Mesenchymal stem cell (in vitro differentiated cells and primary cell): ENCODE results near the gene LGALSL.

Experiments
- DNase-seq: peaks from one replicate; pipeline ENCODE4 v3.0.0-alpha.2; 2013
- H2AFZ ChIP-seq: one replicate; pipeline ENCODE4 v1.6.1; 2013; ENCODE audit warnings: low read depth, mild to moderate bottlenecking, control low read depth, inconsistent platforms, low read length, moderate library complexity
- H2AK5ac ChIP-seq: 2 replicates; pipeline ENCODE4 v1.6.1; 2013; ENCODE audit warnings: low read length, moderate library complexity, mild to moderate bottlenecking, inconsistent platforms; ENCODE audit not compliant: severe bottlenecking
- H2BK120ac ChIP-seq: one replicate; pipeline ENCODE4 v1.6.1; 2013; ENCODE audit warnings: low read depth, mild to moderate bottlenecking, inconsistent platforms, low read length, moderate library complexity
- H2BK12ac ChIP-seq, 2 experiments: one replicate each; pipeline ENCODE4 v1.6.1; 2013; ENCODE audit warnings: inconsistent platforms in 2 of 2, low read length in 2 of 2, mild to moderate bottlenecking in 2 of 2, moderate library complexity in 2 of 2, control low read depth in 1 of 2
- H2BK15ac ChIP-seq: one replicate; pipeline ENCODE4 v1.6.1; 2013; ENCODE audit warnings: mild to moderate bottlenecking, low read depth, inconsistent platforms; ENCODE audit not compliant: poor library complexity, severe bottlenecking
- H2BK5ac ChIP-seq: 2 replicates; pipeline ENCODE4 v1.6.1; 2013; ENCODE audit warnings: low read depth, mild to moderate bottlenecking, low read length, control low read depth, inconsistent platforms; ENCODE audit not compliant: poor library complexity, severe bottlenecking
- H3K14ac ChIP-seq, 2 experiments: one replicate each; pipeline ENCODE4 v1.6.1; 2013; ENCODE audit warnings: inconsistent platforms in 2 of 2, low read length in 2 of 2, control low read depth in 1 of 2, mild to moderate bottlenecking in 1 of 2, moderate library complexity in 1 of 2
- H3K18ac ChIP-seq, 2 experiments: one replicate each; pipeline ENCODE4 v1.6.1; 2013; ENCODE audit warnings: inconsistent platforms in 2 of 2, low read length in 2 of 2, control low read depth in 1 of 2, low read depth in 1 of 2, mild to moderate bottlenecking in 1 of 2
- H3K23ac ChIP-seq, 2 experiments: one replicate each; pipeline ENCODE4 v1.6.1; 2013; ENCODE audit warnings: inconsistent platforms in 2 of 2, low read length in 2 of 2, mild to moderate bottlenecking in 2 of 2, moderate library complexity in 2 of 2, control low read depth in 1 of 2
- H3K27ac ChIP-seq: 2 replicates; pipeline ENCODE4 v1.5.1; 2013; ENCODE audit warnings: mild to moderate bottlenecking, moderate library complexity, low read length, control low read depth, inconsistent platforms; ENCODE audit not compliant: poor library complexity, severe bottlenecking
- H3K27me3 ChIP-seq, 2 experiments: 2 replicates each; pipeline versions ENCODE4 v1.6.1 to v1.7.0; 2013; ENCODE audit warnings: low read length in 2 of 2, mild to moderate bottlenecking in 2 of 2, moderate library complexity in 2 of 2, control low read depth in 1 of 2, inconsistent platforms in 1 of 2; ENCODE audit not compliant: control insufficient read depth in 1 of 2, insufficient read depth in 1 of 2
- H3K36me3 ChIP-seq, 2 experiments: 2 replicates each; pipeline versions ENCODE4 v1.6.1 to v1.7.0; 2013; ENCODE audit warnings: low read length in 2 of 2, control low read depth in 1 of 2, inconsistent platforms in 1 of 2, low read depth in 1 of 2, mild to moderate bottlenecking in 1 of 2; ENCODE audit not compliant: insufficient read depth in 2 of 2, control insufficient read depth in 1 of 2
- H3K4ac ChIP-seq, 2 experiments: one replicate each; pipeline ENCODE4 v1.6.1; 2013; ENCODE audit warnings: inconsistent platforms in 2 of 2, low read length in 2 of 2, mild to moderate bottlenecking in 2 of 2, moderate library complexity in 2 of 2, control low read depth in 1 of 2, low read depth in 1 of 2
- H3K4me1 ChIP-seq: 2 replicates; pipeline ENCODE4 v1.6.1; 2013; ENCODE audit warnings: low read depth, low read length, control low read depth; ENCODE audit not compliant: control insufficient read depth, insufficient read depth
- H3K4me2 ChIP-seq: 2 replicates; pipeline ENCODE4 v1.6.1; 2013; ENCODE audit warnings: low read length, mild to moderate bottlenecking, inconsistent platforms; ENCODE audit not compliant: poor library complexity, severe bottlenecking
- H3K4me3 ChIP-seq, 2 experiments: 2 replicates each; pipeline versions ENCODE4 v1.5.1 to v1.7.0; 2013; ENCODE audit warnings: low read length in 2 of 2, mild to moderate bottlenecking in 2 of 2, control low read depth in 1 of 2, low read depth in 1 of 2; ENCODE audit not compliant: insufficient read depth in 1 of 2
- H3K79me1 ChIP-seq: replicated peaks from 2 replicates; pipeline ENCODE4 v1.6.1; 2013; ENCODE audit warnings: mild to moderate bottlenecking, control low read depth, low read length, inconsistent platforms; ENCODE audit not compliant: poor library complexity, severe bottlenecking
- H3K9ac ChIP-seq: 2 replicates; pipeline ENCODE4 v1.7.0; 2013; ENCODE audit warnings: mild to moderate bottlenecking, low read length, moderate library complexity
- H3K9me3 ChIP-seq: 2 replicates; pipeline ENCODE4 v1.7.0; 2013; ENCODE audit warnings: mild to moderate bottlenecking, low read length; ENCODE audit not compliant: control insufficient read depth
- H4K8ac ChIP-seq: one replicate; pipeline ENCODE4 v1.6.1; 2013; ENCODE audit warnings: inconsistent platforms, mild to moderate bottlenecking, low read length, moderate library complexity
- H4K91ac ChIP-seq: one replicate; pipeline ENCODE4 v1.6.1; 2013; ENCODE audit warnings: mild to moderate bottlenecking, low read length, inconsistent platforms
- WGBS: methylation state at CpG from one replicate; pipeline ENCODE4 v1.1.7; 2013; ENCODE audit warnings: mixed read lengths; 5-methylcytosine and 5-hydroxymethylcytosine counted together

Gene LGALSL

DNA sequence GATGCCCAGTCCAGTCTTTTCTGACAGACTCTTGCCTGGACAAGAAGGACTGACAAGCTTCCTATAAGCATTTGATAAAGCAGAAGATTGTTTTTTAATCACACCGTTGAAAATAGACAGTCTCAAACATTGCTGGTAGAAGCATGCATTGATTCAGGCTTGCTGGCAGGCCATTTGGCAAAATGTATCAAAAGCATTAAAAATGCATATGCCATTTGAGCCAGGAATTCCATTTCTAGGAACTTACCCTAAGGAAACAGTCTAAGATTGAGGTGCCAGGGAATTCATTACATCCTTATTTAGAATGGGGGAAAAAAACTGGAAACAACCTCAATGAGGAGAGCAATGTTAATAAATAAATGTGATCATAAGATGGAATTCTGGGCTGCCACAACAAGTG, 20.7 kb downstream of the LGALSL start:
- 100% methylated on average over 1 of the region's 1 CpG for WGBS

DNA sequence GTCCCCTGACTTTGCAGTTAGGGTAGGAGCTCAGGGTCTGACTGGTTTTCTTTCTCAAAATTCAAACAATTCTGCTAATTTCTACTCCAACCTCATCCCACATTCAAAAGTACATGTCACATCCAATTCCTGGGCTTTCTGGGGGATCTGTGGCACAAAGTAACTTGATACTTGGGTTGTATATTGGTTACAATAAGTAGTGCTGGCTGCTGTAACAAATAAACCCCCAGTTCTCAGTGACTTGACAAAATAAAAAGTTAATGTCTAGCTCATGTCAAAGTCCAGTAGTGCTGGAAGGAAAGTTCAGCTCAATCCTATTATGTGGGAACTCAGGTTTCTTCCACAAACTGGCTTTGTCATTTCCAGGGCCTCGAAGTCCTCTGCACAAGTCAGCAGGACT, 23.1 kb downstream of the LGALSL start:
- Histone ChIP-seq H2BK5ac (no peak overlapping the region), H3K18ac (no peak overlapping the region), H3K9ac (no peak overlapping the region), H3K4ac (no peak overlapping the region), H2BK12ac (no peak overlapping the region), H4K91ac (no peak overlapping the region), H3K4me3 (no peak overlapping the region), H3K27ac (no peak overlapping the region), H3K9me3 (no peaks in the 10 kb centered on the region), H3K27me3 (peaks cover 0 to 21% of the 10 kb centered on the region in 2 experiments), H3K23ac (no peak overlapping the region), H4K8ac (no peak overlapping the region), H3K36me3 (no peaks in the 10 kb centered on the region), H3K4me1 (no peaks in the 10 kb centered on the region), H2AK5ac (no peak overlapping the region), H3K4me2 (no peak overlapping the region), H2BK120ac (no peak overlapping the region), H3K14ac (no peak overlapping the region), H2AFZ (no peak overlapping the region), H2BK15ac (no peak overlapping the region), H3K79me1 (no peaks in the 10 kb centered on the region)
- no peak for DNase-seq
- WGBS: no CpG with 5 or more reads among the region's 1 CpG

More for the DNA sequence above, 20.7 kb downstream of the LGALSL start:
- no peaks in the 10 kb centered on the region for H3K79me1 ChIP-seq
- no peaks in the 10 kb centered on the region for H3K9me3 ChIP-seq
- no peak overlapping the region for H2BK15ac ChIP-seq
- H2BK12ac ChIP-seq: no peak overlapping the region
- no peak overlapping the region for H2AK5ac ChIP-seq
- H3K27ac ChIP-seq: no peak overlapping the region
- no peak overlapping the region for H3K14ac ChIP-seq
- DNase-seq: no peak
- H2BK5ac ChIP-seq: no peak overlapping the region
- H4K91ac ChIP-seq: no peak overlapping the region
- H3K18ac ChIP-seq: no peak overlapping the region
- H3K23ac ChIP-seq: no peak overlapping the region
- H3K4ac ChIP-seq: no peak overlapping the region
- no peak overlapping the region for H4K8ac ChIP-seq
- H3K27me3 ChIP-seq: peaks cover 5 to 23% of the 10 kb centered on the region in 2 experiments
- no peaks in the 10 kb centered on the region for H3K4me1 ChIP-seq
- H3K4me2 ChIP-seq: no peak overlapping the region
- H2BK120ac ChIP-seq: no peak overlapping the region
- no peak overlapping the region for H3K4me3 ChIP-seq
- no peaks in the 10 kb centered on the region for H3K36me3 ChIP-seq
- no peak overlapping the region for H2AFZ ChIP-seq
- no peak overlapping the region for H3K9ac ChIP-seq

DNA sequence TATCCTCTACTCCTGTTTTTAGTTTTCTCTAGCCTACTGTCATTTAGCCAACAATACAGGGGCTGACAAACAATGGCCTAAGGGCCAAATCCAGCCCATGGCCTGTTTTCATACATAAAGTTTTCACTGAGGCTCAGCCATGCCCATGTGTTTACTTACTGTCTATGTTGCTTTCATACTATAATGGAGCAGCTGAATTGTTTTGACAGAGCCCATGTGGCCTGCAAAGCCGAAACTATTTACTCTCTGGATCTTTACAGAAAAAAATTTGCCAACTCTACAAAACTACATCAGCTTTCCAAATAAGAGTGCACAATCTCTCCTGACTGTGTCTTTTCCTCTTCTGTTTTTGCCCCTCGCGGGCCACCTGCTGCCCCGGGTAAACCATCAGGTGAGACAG, 24.0 kb downstream of the LGALSL start:
- H2BK5ac ChIP-seq: no peak overlapping the region
- H2BK120ac ChIP-seq: no peak overlapping the region
- no peak overlapping the region for H3K4me2 ChIP-seq
- no peak overlapping the region for H2BK15ac ChIP-seq
- no peak overlapping the region for H4K91ac ChIP-seq
- H3K23ac ChIP-seq: no peak overlapping the region
- H3K4me3 ChIP-seq: no peak overlapping the region
- WGBS: 95% methylated on average over 4 of the region's 4 CpGs
- no peak overlapping the region for H3K9ac ChIP-seq
- H2BK12ac ChIP-seq: no peak overlapping the region
- no peak overlapping the region for H2AFZ ChIP-seq
- H4K8ac ChIP-seq: no peak overlapping the region
- no peaks in the 10 kb centered on the region for H3K4me1 ChIP-seq
- no peak overlapping the region for H3K4ac ChIP-seq
- no peak overlapping the region for H3K27ac ChIP-seq
- H3K18ac ChIP-seq: no peak overlapping the region
- H3K36me3 ChIP-seq: no peaks in the 10 kb centered on the region
- peaks cover 0 to 16% of the 10 kb centered on the region in 2 experiments for H3K27me3 ChIP-seq
- H3K9me3 ChIP-seq: no peaks in the 10 kb centered on the region
- H2AK5ac ChIP-seq: no peak overlapping the region
- no peaks in the 10 kb centered on the region for H3K79me1 ChIP-seq
- DNase-seq: no peak
- H3K14ac ChIP-seq: no peak overlapping the region

- DNase-seq: no peak
- Histone ChIP-seq H2BK12ac (no peak overlapping the region), H3K79me1 (no peaks in the 10 kb centered on the region), H3K9me3 (no peaks in the 10 kb centered on the region), H3K27me3 (peaks cover 0 to 9% of the 10 kb centered on the region in 2 experiments), H2AFZ (no peak overlapping the region), H3K27ac (no peak overlapping the region), H3K36me3 (no peaks in the 10 kb centered on the region), H2BK120ac (no peak overlapping the region), H3K4me2 (no peak overlapping the region), H3K4ac (no peak overlapping the region), H3K9ac (no peak overlapping the region), H2BK15ac (no peak overlapping the region), H3K4me1 (no peaks in the 10 kb centered on the region), H2BK5ac (no peak overlapping the region), H4K91ac (no peak overlapping the region), H4K8ac (no peak overlapping the region), H3K18ac (no peak overlapping the region), H2AK5ac (no peak overlapping the region), H3K14ac (no peak overlapping the region), H3K23ac (no peak overlapping the region), H3K4me3 (no peak overlapping the region)
- WGBS: 93% methylated on average over 2 of the region's 3 CpGs
Measured at GRCh38 chr2:64478502-64479230, 24.7 kb downstream of the LGALSL start.
